SK-N-SH (cell line): ENCODE measurements around the gene ANK3. TPM values are rescaled to one million over a fixed set of nuclear protein-coding genes. Genes with fewer than 3 reads are reported as not detected.

Experiments used
- CTCF ChIA-PET: fragments of 300-600, 350-600 bp; formaldehyde crosslinking; extraction: SDS; loops from one replicate; lab custom pipeline; 2021; lab: Yijun Ruan, JAX
- POLR2A ChIA-PET: fragments of 350-600 bp; sonication (Branson Sonifier 250); formaldehyde crosslinking; extraction: SDS; loops from one replicate; lab custom pipeline; 2020; ENCODE audit warnings: antibody characterized with exemption, inconsistent platforms; lab: Yijun Ruan, JAX
- DNase-seq: peaks from one replicate; pipeline ENCODE4 v3.0.0; 2012
- H2AFZ ChIP-seq: fragments of 200-600 bp; sonication (generic); 2 replicates; pipeline ENCODE4 v1.8.1; 2016; ENCODE audit warnings: antibody characterized with exemption, mild to moderate bottlenecking, low read depth
- H3F3A ChIP-seq: fragments of 200-600 bp; sonication (generic); replicated peaks from 2 replicates; pipeline ENCODE3; 2016; ENCODE audit warnings: antibody characterized with exemption, mild to moderate bottlenecking; ENCODE audit not compliant: insufficient read depth
- H3K27ac ChIP-seq, 2 experiments: fragments of 200-500 bp in 1 of 2; fragments of 200-600 bp in 1 of 2; sonication (Bioruptor generic) in 1 of 2; sonication (generic), shearing (Covaris generic) in 1 of 2; 2 replicates each; pipeline versions ENCODE4 v1.5.1 to v1.6.1; 2014 to 2016; ENCODE audit warnings: low read depth in 2 of 2, inconsistent platforms in 1 of 2, low read length in 1 of 2, mild to moderate bottlenecking in 1 of 2, mixed read lengths in 1 of 2
- H3K27me3 ChIP-seq: fragments of 200-600 bp; sonication (generic), shearing (Covaris generic); 2 replicates; pipeline ENCODE4 v1.6.1; 2016; ENCODE audit warnings: mixed run types; ENCODE audit not compliant: insufficient read depth
- H3K36me3 ChIP-seq, 2 experiments: fragments of 200-500 bp in 1 of 2; fragments of 200-600 bp in 1 of 2; sonication (Bioruptor generic) in 1 of 2; sonication (generic) in 1 of 2; replicated peaks in 1 of 2; 2 replicates each; pipeline versions ENCODE3 to v1.5.1; 2014 to 2016; ENCODE audit warnings: low read length in 1 of 2, mild to moderate bottlenecking in 1 of 2; ENCODE audit not compliant: insufficient read depth in 2 of 2, control insufficient read depth in 1 of 2
- H3K4me1 ChIP-seq, 2 experiments: fragments of 200-500 bp in 1 of 2; fragments of 200-600 bp in 1 of 2; sonication (Bioruptor generic) in 1 of 2; sonication (generic), shearing (Covaris generic) in 1 of 2; 2 replicates each; pipeline versions ENCODE4 v1.5.1 to v1.6.1; 2014 to 2016; ENCODE audit warnings: low read depth in 1 of 2, low read length in 1 of 2, mixed run types in 1 of 2; ENCODE audit not compliant: insufficient read depth in 2 of 2, control insufficient read depth in 1 of 2
- H3K4me2 ChIP-seq: fragments of 200-600 bp; sonication (generic), shearing (Covaris generic); 2 replicates; pipeline ENCODE4 v1.6.1; 2017; ENCODE audit warnings: mixed run types
- H3K4me3 ChIP-seq, 2 experiments: fragments of 200-500 bp in 1 of 2; fragments of 200-600 bp in 1 of 2; sonication (Bioruptor generic) in 1 of 2; sonication (generic), shearing (Covaris generic) in 1 of 2; 2 replicates each; pipeline versions ENCODE4 v1.5.1 to v1.8.1; 2014 to 2016; ENCODE audit warnings: low read depth in 2 of 2, inconsistent platforms in 1 of 2, low read length in 1 of 2, mild to moderate bottlenecking in 1 of 2, mixed read lengths in 1 of 2, moderate library complexity in 1 of 2
- H3K79me2 ChIP-seq: fragments of 200-600 bp; sonication (generic); 2 replicates; pipeline ENCODE4 v1.8.1; 2017; ENCODE audit warnings: mild to moderate bottlenecking; ENCODE audit not compliant: insufficient read depth
- H3K9ac ChIP-seq: fragments of 200-600 bp; sonication (generic); 2 replicates; pipeline ENCODE4 v1.6.1; 2017; ENCODE audit warnings: mixed run types
- H3K9me2 ChIP-seq: fragments of 200-600 bp; sonication (generic); 2 replicates; pipeline ENCODE4 v1.6.1; 2017; ENCODE audit warnings: mixed run types
- H3K9me3 ChIP-seq: fragments of 200-600 bp; sonication (generic); 2 replicates; pipeline ENCODE4 v1.6.1; 2017; ENCODE audit warnings: mixed run types, mild to moderate bottlenecking, moderate library complexity
- H4K20me1 ChIP-seq: fragments of 200-600 bp; sonication (generic); 2 replicates; pipeline ENCODE4 v1.6.1; 2017; ENCODE audit warnings: mild to moderate bottlenecking, mixed run types; ENCODE audit not compliant: insufficient read depth
- CHD2 ChIP-seq: fragments of 150-350 bp; IDR thresholded peaks from 2 replicates; pipeline ENCODE4 v1.6.1; 2018; ENCODE audit warnings: low read length; ENCODE audit not compliant: partially characterized antibody
- CTCF ChIP-seq: fragments of 200-600 bp; sonication (generic); IDR thresholded peaks from 2 replicates; pipeline ENCODE4 v1.6.1; 2017; ENCODE audit warnings: antibody characterized with exemption, mild to moderate bottlenecking, moderate library complexity
- EP300 ChIP-seq, 2 experiments: IDR thresholded peaks; 2 replicates each; pipeline versions ENCODE4 v1.4.0 to v1.6.1; 2012; ENCODE audit warnings: borderline replicate concordance in 1 of 2, low read depth in 1 of 2, low read length in 1 of 2
- EZH2phosphoT487 ChIP-seq: fragments of 200-600 bp; sonication (generic); IDR thresholded peaks from 2 replicates; pipeline ENCODE4 v1.6.1; 2017; ENCODE audit warnings: low read depth, mixed run types, mild to moderate bottlenecking, antibody characterized with exemption, moderate library complexity, borderline replicate concordance
- FOSL2 ChIP-seq: IDR thresholded peaks from 2 replicates; pipeline ENCODE4 v1.4.0; 2012; ENCODE audit warnings: low read depth, mild to moderate bottlenecking, moderate library complexity, borderline replicate concordance
- FOXJ3 ChIP-seq: sonication (generic); formaldehyde crosslinking; IDR thresholded peaks from 2 replicates; pipeline ENCODE4 v1.5.1; 2020; ENCODE audit warnings: mild to moderate bottlenecking, missing genetic modification reagents
- FOXM1 ChIP-seq: IDR thresholded peaks from 2 replicates; pipeline ENCODE4 v1.4.0; 2012; ENCODE audit warnings: low read depth, mild to moderate bottlenecking
- GABPA ChIP-seq: IDR thresholded peaks from 2 replicates; pipeline ENCODE4 v1.4.0; 2012; ENCODE audit warnings: low read depth, mild to moderate bottlenecking
- IRF3 ChIP-seq: fragments of 150-350 bp; IDR thresholded peaks from 2 replicates; pipeline ENCODE4 v1.6.1; 2016; ENCODE audit warnings: mild to moderate bottlenecking, low read depth, low read length
- JUND ChIP-seq: IDR thresholded peaks from 2 replicates; pipeline ENCODE4 v1.4.0; 2012
- MAX ChIP-seq: IDR thresholded peaks from 2 replicates; pipeline ENCODE4 v1.4.0; 2012; ENCODE audit warnings: low read depth
- MXI1 ChIP-seq: IDR thresholded peaks from 2 replicates; pipeline ENCODE4 v1.6.1; 2012; ENCODE audit warnings: mild to moderate bottlenecking, low read depth, low read length, improper control_type of control experiment
- NFIC ChIP-seq: IDR thresholded peaks from 2 replicates; pipeline ENCODE4 v1.4.0; 2012; ENCODE audit warnings: borderline replicate concordance
- PBX3 ChIP-seq: IDR thresholded peaks from 2 replicates; pipeline ENCODE4; 2012
- REST ChIP-seq: IDR thresholded peaks from 2 replicates; pipeline ENCODE4 v1.6.1; 2012; ENCODE audit warnings: mild to moderate bottlenecking, low read depth, low read length, moderate library complexity
- RFX5 ChIP-seq: IDR thresholded peaks from 2 replicates; pipeline ENCODE4 v1.6.1; 2012; ENCODE audit warnings: mild to moderate bottlenecking, improper control_type of control experiment, low read length
- SMC3 ChIP-seq: IDR thresholded peaks from 2 replicates; pipeline ENCODE4 v1.6.1; 2012; ENCODE audit warnings: low read depth, low read length, improper control_type of control experiment
- TEAD4 ChIP-seq: IDR thresholded peaks from 2 replicates; pipeline ENCODE4 v1.4.0; 2012; ENCODE audit warnings: mild to moderate bottlenecking, borderline replicate concordance; ENCODE audit not compliant: insufficient read depth
- WGBS: methylation state at CpG from one replicate; pipeline ENCODE4 v1.1.6; 2017; ENCODE audit warnings: low lambda C conversion rate; 5-methylcytosine and 5-hydroxymethylcytosine counted together
- polyA plus RNA-seq, 3 experiments: library from polyadenylated mRNA; depleted of rRNA; stranded (reverse); fragments of >200 nt; gene quantifications; 2 replicates each; pipeline ENCODE4 v1.2.3, GENCODE V29; 2012

The ANK3 gene
- polyA plus RNA-seq, 1 of the 3 experiments (the other 2 are of a cell fraction): 10.0 TPM

GRCh38 chr10:60426425-60426824 lies 36.8 kb upstream of the ANK3 start (continued):
- TF ChIP-seq NFIC (peak; percentile 92), IRF3 (no peak), EZH2phosphoT487 (no peak), FOXM1 (peak; percentile 94), SMC3 (no peak), JUND (peak; percentile 98), REST (no peak), EP300 (IDR thresholded peaks at IDR 0.05; ENCODE audit: borderline replicate concordance in 1 of 2, low read depth in 1 of 2, low read length in 1 of 2) (peak; percentile 66 to 95; a peak in 3 of 4 replicates)
- TF ChIP-seq, all 33 proteins: peak for 13

GRCh38 chr10:60425392-60426110 lies 35.9 kb upstream of the ANK3 start:
- H3K79me2 ChIP-seq: no peaks in the 10 kb centered on the region
- H3K27ac ChIP-seq: peak overlapping the region; percentile 74 to 98; a peak in 3 of 4 replicates
- peaks cover 71% of the 10 kb centered on the region for H3F3A ChIP-seq
- ChIA-PET POLR2A (no interaction called here), CTCF (interaction anchor here (0.9 to 1.9 kb wide), 3 partner anchors 8 to 216 kb away, joined by 3 to 5 read pairs (median 4); no protein-coding TSS in a partner anchor)
- H4K20me1 ChIP-seq: no peaks in the 10 kb centered on the region
- peaks cover 13 to 62% of the 10 kb centered on the region in 2 experiments for H3K4me1 ChIP-seq
- no peak for DNase-seq
- H3K4me2 ChIP-seq: peak overlapping the region; percentile 56; the same call in 1 of the 2 replicates
- H3K9me3 ChIP-seq: no peaks in the 10 kb centered on the region
- no peak overlapping the region for H2AFZ ChIP-seq
- H3K27me3 ChIP-seq: no peaks in the 10 kb centered on the region
- 69% methylated on average over 3 of the region's 3 CpGs for WGBS
- peak overlapping the region; percentile 46 for H3K9ac ChIP-seq
- no peak overlapping the region for H3K4me3 ChIP-seq
- no peaks in the 10 kb centered on the region for H3K9me2 ChIP-seq
- H3K36me3 ChIP-seq: no peaks in the 10 kb centered on the region
- TF ChIP-seq GABPA (no peak), CHD2 (no peak), PBX3 (peak; percentile 85), IRF3 (no peak), CTCF (no peak), MXI1 (no peak), FOXJ3 (CRISPR knock-in tag) (no peak), EP300 (IDR thresholded peaks at IDR 0.05; ENCODE audit: borderline replicate concordance in 1 of 2, low read depth in 1 of 2, low read length in 1 of 2) (peak in 1 of 2 experiments; percentile 68; a peak in 1 of 4 replicates), MAX (no peak), FOSL2 (no peak; the same call in 1 of the 2 replicates), FOXM1 (no peak), TEAD4 (peak; percentile 43; the same call in 1 of the 2 replicates), RFX5 (no peak)
